Keratinocyte (primary cell): ENCODE results near the gene NPRL2. TPM values are rescaled to one million over a fixed set of nuclear protein-coding genes. Genes with fewer than 3 reads are reported as not detected.
A peak's percentile ranks its signal among the peaks of the same experiment; 100 is the strongest.

Experiments used
- DNase-seq: peaks from one replicate; pipeline ENCODE4 v3.0.0-alpha.2; 2011; ENCODE audit warnings: low read depth, missing footprints, low spot score
- FAIRE-seq: peaks from 2 replicates; lab custom pipeline; 2011; peaks lifted over from hg19 to GRCh38; lab: Jason Lieb, UNC
- H2AFZ ChIP-seq: 2 replicates; pipeline ENCODE4 v1.6.0; 2012; ENCODE audit warnings: low read length, control low read depth, inconsistent platforms; ENCODE audit not compliant: control insufficient read depth
- H3K27ac ChIP-seq: 2 replicates; pipeline ENCODE4 v1.5.1; 2011; ENCODE audit warnings: low read length; ENCODE audit not compliant: control insufficient read depth, insufficient read depth
- H3K27me3 ChIP-seq: 3 replicates; pipeline ENCODE4 v1.6.0; 2011; ENCODE audit warnings: low read length; ENCODE audit not compliant: control insufficient read depth, insufficient read depth; ENCODE audit errors: extremely low read depth
- H3K36me3 ChIP-seq, 2 experiments: 2 replicates in 1 of 2; 3 replicates in 1 of 2; pipeline ENCODE4 v1.5.1; 2011; ENCODE audit warnings: low read length in 2 of 2, mild to moderate bottlenecking in 1 of 2; ENCODE audit not compliant: control insufficient read depth in 2 of 2, insufficient read depth in 2 of 2; ENCODE audit errors: extremely low read depth in 1 of 2
- H3K4me1 ChIP-seq: 3 replicates; pipeline ENCODE4 v1.5.1; 2011; ENCODE audit warnings: low read length; ENCODE audit not compliant: control insufficient read depth, insufficient read depth; ENCODE audit errors: extremely low read depth
- H3K4me2 ChIP-seq: 3 replicates; pipeline ENCODE4 v1.6.0; 2011; ENCODE audit warnings: low read depth, low read length; ENCODE audit not compliant: control insufficient read depth, insufficient read depth; ENCODE audit errors: extremely low read depth
- H3K4me3 ChIP-seq, 3 experiments: fragments of 200-600 bp in 1 of 3; sonication (generic) in 1 of 3; 2 replicates in 2 of 3; 3 replicates in 1 of 3; pipeline ENCODE4 v1.5.1; 2011 to 2016; ENCODE audit warnings: low read length in 3 of 3, mild to moderate bottlenecking in 3 of 3, control low read depth in 2 of 3, inconsistent platforms in 1 of 3, low read depth in 1 of 3, mixed read lengths in 1 of 3, mixed run types in 1 of 3, moderate library complexity in 1 of 3; ENCODE audit not compliant: control insufficient read depth in 2 of 3, insufficient read depth in 2 of 3; ENCODE audit errors: extremely low read depth in 1 of 3
- H3K79me2 ChIP-seq: 2 replicates; pipeline ENCODE4 v1.6.0; 2012; ENCODE audit warnings: low read length; ENCODE audit not compliant: control insufficient read depth, insufficient read depth
- H3K9ac ChIP-seq: 3 replicates; pipeline ENCODE4 v1.6.0; 2011; ENCODE audit warnings: low read length; ENCODE audit not compliant: control insufficient read depth, insufficient read depth; ENCODE audit errors: extremely low read depth
- H3K9me1 ChIP-seq: 3 replicates; pipeline ENCODE4 v1.6.0; 2011; ENCODE audit warnings: low read length; ENCODE audit not compliant: control insufficient read depth, insufficient read depth; ENCODE audit errors: extremely low read depth
- H3K9me3 ChIP-seq: 2 replicates; pipeline ENCODE4 v1.5.1; 2012; ENCODE audit warnings: low read depth, low read length; ENCODE audit not compliant: control insufficient read depth
- H4K20me1 ChIP-seq: 3 replicates; pipeline ENCODE4 v1.6.0; 2011; ENCODE audit warnings: low read length; ENCODE audit not compliant: control insufficient read depth, insufficient read depth; ENCODE audit errors: extremely low read depth
- EZH2 ChIP-seq: IDR thresholded peaks from one replicate; pipeline ENCODE4 v1.6.1; 2012; ENCODE audit warnings: inconsistent platforms, mild to moderate bottlenecking, low read length, moderate library complexity
- dilution Hi-C: fragments of 300-500 bp; cut with MboI; formaldehyde crosslinking; loops from one replicate; pipeline ENCODE4 v1.7.0; 2020; ENCODE audit warnings: low sequenced_read_pairs; ENCODE audit not compliant: extremely low pct_ligation_motif_present
- polyA plus RNA-seq, 5 experiments: library from polyadenylated mRNA; depleted of rRNA in 3 of 5; stranded (reverse) in 3 of 5; stranded (forward) in 1 of 5; unstranded in 1 of 5; fragments of >200 nt; gene quantifications; 1 replicate in 1 of 5; 2 replicates in 3 of 5; 3 replicates in 1 of 5; pipeline versions ENCODE4 v1.2.1 to v1.2.3, GENCODE V29; 2011 to 2012; ENCODE audit warnings: missing spikeins in 2 of 5, low read depth in 1 of 5, low replicate concordance in 1 of 5
- TF ChIP-seq, protein P1 (sequence below), 3 experiments: IDR thresholded peaks in 1 of 3; conservative IDR thresholded peaks in 1 of 3; optimal IDR thresholded peaks in 1 of 3; 2 replicates in 2 of 3; 3 replicates in 1 of 3; pipeline versions ENCODE3 to v1.5.1; 2011; ENCODE audit warnings: low read length in 3 of 3, mild to moderate bottlenecking in 3 of 3, moderate library complexity in 2 of 3, control low read depth in 1 of 3, inconsistent platforms in 1 of 3; ENCODE audit not compliant: insufficient read depth in 2 of 3; ENCODE audit errors: extremely low read depth in 1 of 3

Gene NPRL2
- polyA plus RNA-seq, 1 donor (not counting 4 experiments of a cell fraction or from before 2014, with no cell fraction given), result 20.6 TPM

DNA sequence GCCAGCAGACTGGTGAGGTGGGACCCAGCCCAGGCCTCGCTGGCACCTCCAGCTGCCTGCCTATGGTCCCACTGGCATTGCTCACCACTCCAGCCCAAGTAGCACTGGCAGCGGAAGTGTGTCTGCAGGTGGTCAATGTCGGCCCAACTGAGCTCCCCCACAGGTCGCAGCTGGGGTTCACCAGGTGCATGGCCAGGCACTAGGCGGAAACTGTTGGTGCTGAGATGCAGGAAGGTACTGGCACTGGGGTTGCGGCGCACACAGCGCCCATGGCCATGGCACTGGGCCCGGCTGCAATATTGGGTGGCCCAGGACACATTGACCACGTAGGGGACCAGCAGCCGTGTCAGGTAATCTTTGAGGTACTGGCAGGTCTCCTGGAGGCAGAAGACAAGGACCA lies 32.4 kb downstream of the NPRL2 start:
- H2AFZ ChIP-seq, result no peak overlapping the region
- no peaks in the 10 kb centered on the region for H4K20me1 ChIP-seq
- no peak overlapping the region for H3K4me3 ChIP-seq
- H3K9me3 ChIP-seq, result no peaks in the 10 kb centered on the region
- DNase-seq, result no peak
- peak overlapping the region; percentile 71 for H3K9ac ChIP-seq
- peaks cover 12 to 25% of the 10 kb centered on the region in 2 experiments for H3K36me3 ChIP-seq
- no peak for TF ChIP-seq EZH2
- H3K79me2 ChIP-seq, result peaks cover 35% of the 10 kb centered on the region
- dilution Hi-C loops, result no loop called here
- H3K4me2 ChIP-seq, result no peak overlapping the region
- peaks cover 47% of the 10 kb centered on the region for H3K4me1 ChIP-seq
- peaks cover 7% of the 10 kb centered on the region for H3K9me1 ChIP-seq
- FAIRE-seq, result no peak
- H3K27ac ChIP-seq, result peak overlapping the region; percentile 40
- H3K27me3 ChIP-seq, result no peaks in the 10 kb centered on the region

DNA sequence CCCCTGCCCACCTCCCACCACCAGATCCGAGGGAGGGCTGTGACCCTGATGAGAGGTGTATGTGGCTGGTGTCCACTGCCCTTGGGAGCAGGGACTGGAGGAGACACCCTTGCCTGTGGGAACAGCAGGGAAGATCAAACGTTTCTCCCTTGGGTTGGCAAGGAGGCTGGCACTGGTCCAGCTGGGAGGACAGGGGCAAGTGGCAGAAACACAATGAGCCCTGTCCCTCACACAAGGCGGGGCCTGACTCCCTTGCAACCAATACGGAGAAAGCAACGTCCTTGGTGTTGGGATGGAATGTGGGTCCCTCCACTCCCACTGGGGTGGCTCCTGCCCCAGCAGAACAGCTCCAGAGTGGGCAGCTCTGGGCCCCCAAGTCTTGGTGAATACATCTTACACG lies 33.3 kb downstream of the NPRL2 start:
- Histone ChIP-seq H3K79me2 (peaks cover 35% of the 10 kb centered on the region), H3K9ac (peak overlapping the region; percentile 71), H3K27me3 (no peaks in the 10 kb centered on the region), H3K4me2 (peak overlapping the region; percentile 95), H3K4me3 (peak overlapping the region in 2 of 3 experiments; percentile 50 to 54), H2AFZ (no peak overlapping the region), H3K36me3 (peaks cover 12 to 25% of the 10 kb centered on the region in 2 experiments), H3K27ac (peak overlapping the region; percentile 88), H3K9me1 (peaks cover 7% of the 10 kb centered on the region), H3K9me3 (no peaks in the 10 kb centered on the region), H3K4me1 (peaks cover 49% of the 10 kb centered on the region), H4K20me1 (no peaks in the 10 kb centered on the region)
- TF ChIP-seq, protein P1, sequence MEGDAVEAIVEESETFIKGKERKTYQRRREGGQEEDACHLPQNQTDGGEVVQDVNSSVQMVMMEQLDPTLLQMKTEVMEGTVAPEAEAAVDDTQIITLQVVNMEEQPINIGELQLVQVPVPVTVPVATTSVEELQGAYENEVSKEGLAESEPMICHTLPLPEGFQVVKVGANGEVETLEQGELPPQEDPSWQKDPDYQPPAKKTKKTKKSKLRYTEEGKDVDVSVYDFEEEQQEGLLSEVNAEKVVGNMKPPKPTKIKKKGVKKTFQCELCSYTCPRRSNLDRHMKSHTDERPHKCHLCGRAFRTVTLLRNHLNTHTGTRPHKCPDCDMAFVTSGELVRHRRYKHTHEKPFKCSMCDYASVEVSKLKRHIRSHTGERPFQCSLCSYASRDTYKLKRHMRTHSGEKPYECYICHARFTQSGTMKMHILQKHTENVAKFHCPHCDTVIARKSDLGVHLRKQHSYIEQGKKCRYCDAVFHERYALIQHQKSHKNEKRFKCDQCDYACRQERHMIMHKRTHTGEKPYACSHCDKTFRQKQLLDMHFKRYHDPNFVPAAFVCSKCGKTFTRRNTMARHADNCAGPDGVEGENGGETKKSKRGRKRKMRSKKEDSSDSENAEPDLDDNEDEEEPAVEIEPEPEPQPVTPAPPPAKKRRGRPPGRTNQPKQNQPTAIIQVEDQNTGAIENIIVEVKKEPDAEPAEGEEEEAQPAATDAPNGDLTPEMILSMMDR (optimal IDR thresholded peaks at IDR 0.05 in 1 of 3, IDR thresholded peaks at IDR 0.05 in 1 of 3, conservative IDR thresholded peaks at IDR 0.05 in 1 of 3; ENCODE audit: extremely low read depth in 1 of 3, insufficient read depth in 2 of 3, low read length in 3 of 3), result no peak
- TF ChIP-seq EZH2, result no peak
- dilution Hi-C loops, result no loop called here
- DNase-seq (no peak), FAIRE-seq (peak; percentile 55)
